GM15510 (cell line): ENCODE data around the gene WDFY2.

Experiments
- POLR2A ChIP-seq: IDR thresholded peaks from 3 replicates; pipeline ENCODE4 v1.6.1; 2011; ENCODE audit warnings: borderline replicate concordance; ENCODE audit not compliant: insufficient read length; ENCODE audit errors: extremely low read depth

The WDFY2 gene

GRCh38 chr13:51557438-51557837 lies 26.8 kb upstream of the WDFY2 start:
- TF ChIP-seq POLR2A = no peak

DNA sequence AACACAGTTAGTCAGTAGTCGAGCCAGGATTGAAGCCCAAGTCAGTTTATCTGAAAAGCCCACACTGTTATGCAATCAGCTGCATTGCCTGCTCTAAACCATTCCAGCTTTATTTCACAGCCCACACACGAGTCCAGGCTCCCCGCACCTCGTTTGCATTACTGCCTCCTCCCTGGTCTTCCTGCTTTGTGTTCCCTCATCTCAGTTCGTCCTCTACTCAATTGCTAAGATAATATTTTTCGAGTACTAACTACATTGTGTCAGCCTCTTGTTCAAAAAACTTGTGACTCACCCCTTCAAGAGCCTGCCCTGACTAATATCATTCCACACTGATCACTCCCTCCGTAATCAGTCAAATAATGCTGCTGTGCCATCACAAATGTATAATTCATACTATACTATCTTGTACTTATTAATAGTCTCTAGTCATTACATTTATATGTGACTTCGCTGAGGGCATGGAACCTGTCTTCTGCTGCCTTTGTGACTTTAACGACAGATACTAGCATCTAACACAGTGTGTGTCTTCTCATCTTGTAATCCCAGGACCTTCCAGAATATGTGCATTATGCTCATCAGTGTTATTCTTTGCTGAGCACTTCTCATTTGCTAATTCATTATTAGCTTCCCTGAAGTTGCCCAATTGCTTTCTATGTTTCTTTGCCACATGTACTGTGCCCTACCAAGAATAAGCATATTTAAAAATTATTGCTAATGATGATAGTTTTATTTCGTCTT lies 26.2 kb upstream of the WDFY2 start:
- TF ChIP-seq POLR2A = no peak

DNA sequence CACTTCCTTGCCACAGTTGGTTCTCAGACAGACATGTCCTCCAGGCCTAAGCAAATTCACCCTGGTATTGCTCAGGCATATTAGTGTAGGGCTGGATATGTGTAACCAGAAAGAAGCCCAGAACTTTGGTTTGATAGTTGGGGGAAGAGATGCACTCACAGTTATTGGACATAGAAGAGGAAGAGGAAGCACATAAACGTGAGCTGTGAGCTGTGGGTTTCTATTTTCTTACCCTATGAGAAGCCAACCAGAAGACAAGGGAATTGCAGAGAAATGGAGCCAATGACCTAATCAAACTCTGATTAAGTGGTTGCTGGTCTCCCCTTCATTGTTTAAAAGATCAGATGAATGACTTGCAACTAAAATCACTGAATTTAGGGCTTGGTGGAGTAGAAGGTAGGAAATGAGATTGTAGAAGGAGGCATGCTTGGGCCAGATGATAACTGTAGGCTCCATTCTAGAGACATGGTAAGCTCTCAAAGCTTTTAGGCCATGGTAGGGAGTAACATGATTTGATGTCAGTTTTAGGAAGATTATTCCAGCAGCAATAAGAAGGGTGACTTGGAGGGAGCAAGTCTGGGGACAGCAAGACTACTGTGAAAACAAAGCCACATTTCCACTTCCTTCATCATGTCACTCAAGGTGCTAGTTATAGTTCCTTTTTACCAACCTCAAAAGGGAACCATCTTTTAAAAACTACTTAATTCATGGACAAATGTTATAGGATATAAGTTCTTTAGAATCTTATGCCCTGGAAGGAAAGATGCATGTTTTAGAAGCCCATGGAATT lies 24.1 kb upstream of the WDFY2 start:
- TF ChIP-seq POLR2A = no peak

DNA sequence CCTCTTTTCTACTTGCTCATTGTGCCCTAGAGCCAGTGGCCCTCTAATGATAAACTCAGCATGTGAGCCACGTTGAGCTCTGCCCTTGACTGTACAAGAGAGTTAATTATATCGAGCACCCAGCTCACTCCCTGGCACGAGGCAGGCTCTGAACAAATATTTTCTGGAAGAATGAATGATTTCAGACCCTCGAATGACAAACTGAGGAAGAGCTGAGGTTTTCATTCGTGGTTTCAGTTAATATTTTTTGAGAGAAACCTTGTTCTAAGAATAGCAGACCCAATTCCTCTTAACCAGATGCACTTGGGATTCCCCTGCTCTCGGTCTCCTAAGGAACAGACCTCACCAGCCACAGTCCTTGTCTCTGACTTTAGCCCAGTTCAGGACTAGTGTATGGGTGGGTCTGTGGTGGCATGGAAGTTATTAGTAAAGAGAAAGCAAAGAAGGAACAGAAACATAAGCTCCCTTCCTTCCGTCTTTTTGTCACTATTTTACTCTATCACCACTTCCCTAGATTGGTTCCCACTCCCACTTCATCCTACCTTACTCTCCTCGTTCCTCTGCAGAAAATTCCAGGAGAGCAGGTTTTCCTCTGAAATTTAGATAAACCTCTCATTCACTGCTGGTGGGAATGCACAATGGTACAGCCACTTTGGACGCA lies 22.1 kb upstream of the WDFY2 start:
- no peak for TF ChIP-seq POLR2A

GRCh38 chr13:51564252-51564651 lies 20.0 kb upstream of the WDFY2 start:
- no peak for TF ChIP-seq POLR2A

GRCh38 chr13:51564671-51565070 lies 19.6 kb upstream of the WDFY2 start:
- no peak for TF ChIP-seq POLR2A

GRCh38 chr13:51576754-51577153 lies 7.5 kb upstream of the WDFY2 start:
- TF ChIP-seq POLR2A = no peak

DNA sequence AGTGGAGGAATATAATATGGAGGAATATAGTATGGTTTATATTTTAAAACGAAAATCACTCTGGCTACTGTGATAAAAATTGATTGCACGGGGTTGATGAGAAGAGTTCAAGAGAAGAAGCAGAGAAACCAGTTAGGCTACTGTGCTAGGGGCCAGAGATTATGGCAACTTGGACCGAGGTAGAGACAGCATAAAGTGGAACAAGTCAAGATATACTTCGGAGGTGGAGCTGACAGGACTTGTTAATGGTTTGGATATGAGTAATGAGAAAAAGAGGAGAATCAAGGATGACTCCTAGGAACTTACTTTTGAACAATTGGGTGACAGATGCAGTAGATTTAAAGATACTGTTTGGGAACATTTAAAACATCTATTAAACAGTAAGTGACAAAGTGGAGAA lies 6.6 kb upstream of the WDFY2 start:
- TF ChIP-seq POLR2A = no peak

- no peak for TF ChIP-seq POLR2A
Measured at GRCh38 chr13:51579676-51580075, 4.6 kb upstream of the WDFY2 start.

DNA sequence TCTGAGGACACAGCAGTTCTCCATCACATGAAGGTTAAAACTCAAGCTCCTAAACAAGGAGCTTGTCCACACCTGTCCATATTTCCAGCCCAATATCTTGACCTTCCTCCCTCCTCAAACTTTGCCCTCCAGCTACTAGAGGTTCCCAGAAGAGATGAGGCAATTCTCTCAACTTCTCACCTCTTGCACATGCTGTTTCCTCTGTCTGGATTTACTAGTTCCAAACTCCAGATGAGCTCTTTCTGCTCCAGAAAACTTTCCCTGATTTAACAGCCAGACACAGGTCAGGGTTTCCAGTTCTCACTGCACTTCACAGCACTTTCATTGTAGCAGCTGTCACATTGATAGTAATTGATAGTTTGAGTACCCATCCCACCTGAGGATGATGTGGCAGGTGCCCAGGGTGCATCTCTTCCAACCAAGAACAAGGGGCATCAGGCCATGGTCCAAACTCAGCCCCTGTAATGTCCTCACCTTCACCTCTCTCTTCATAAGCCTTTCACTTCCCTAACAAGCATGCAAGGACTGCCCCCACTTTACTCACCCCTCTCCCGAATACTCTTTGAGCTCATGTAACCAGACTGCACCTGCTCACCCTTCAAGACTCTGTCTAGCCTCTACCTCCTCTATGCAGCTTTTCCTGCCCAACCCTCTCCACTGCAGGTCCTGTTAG lies 3.0 kb upstream of the WDFY2 start:
- TF ChIP-seq POLR2A = no peak

GRCh38 chr13:51583469-51583874 lies 790 bp upstream of the WDFY2 start:
- no peak for TF ChIP-seq POLR2A

- TF ChIP-seq POLR2A = no peak
Measured at GRCh38 chr13:51584731-51585672, 740 bp downstream of the WDFY2 start.

DNA sequence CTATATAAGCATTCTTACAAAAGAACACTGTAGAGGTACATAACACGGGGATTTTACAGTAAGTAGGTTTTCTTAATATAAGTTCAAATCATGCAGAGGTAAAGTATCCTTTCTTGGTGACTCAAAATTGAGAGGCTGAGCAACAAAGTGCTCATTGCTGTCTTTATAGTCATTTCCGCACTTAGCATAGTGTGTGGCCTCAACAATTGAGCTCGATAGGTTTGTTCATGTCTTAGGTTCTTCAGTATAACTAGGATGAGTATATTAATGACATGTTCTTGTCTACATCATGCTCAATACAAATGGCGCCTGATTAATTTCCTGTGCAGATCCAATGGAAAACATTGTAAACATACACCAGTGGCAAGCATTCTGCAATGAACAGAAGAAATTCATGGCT lies 1.4 kb downstream of the WDFY2 start:
- no peak for TF ChIP-seq POLR2A

DNA sequence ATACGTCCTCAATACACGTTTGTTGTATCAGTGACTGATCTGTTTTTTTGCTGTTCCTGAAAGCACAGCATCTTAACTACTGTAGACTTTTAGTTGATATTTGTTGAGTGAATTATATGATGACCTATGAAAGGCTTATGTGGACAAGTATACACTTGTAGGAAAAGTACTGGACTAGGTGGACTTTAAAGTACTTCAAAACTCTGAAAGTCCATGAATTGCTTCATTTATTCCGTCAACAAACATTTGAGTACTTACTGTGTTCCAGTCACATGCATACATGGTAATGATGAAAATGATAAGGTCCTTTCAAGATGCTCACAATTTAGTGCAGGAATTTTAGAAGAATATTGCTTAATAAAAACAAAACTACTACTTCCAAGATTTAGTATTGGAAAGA lies 3.1 kb downstream of the WDFY2 start:
- no peak for TF ChIP-seq POLR2A
